Gastrocnemius medialis (tissue), 4 donors: ENCODE results near the gene NDUFAF2.

Experiments
- POLR2A ChIP-seq, 2 donors: fragments of 450-650 bp; IDR thresholded peaks; one replicate each; pipeline ENCODE4 v1.6.1; 2017; ENCODE audit warnings: antibody characterized with exemption in 2 of 2, mild to moderate bottlenecking in 2 of 2, moderate library complexity in 2 of 2
- TF ChIP-seq, protein P1 (sequence below), 5 experiments: fragments of 450-650 bp in 3 of 5; fragments of 200-600 bp in 2 of 5; sonication (generic) in 2 of 5; IDR thresholded peaks in 4 of 5; conservative IDR thresholded peaks in 1 of 5; 1 replicate in 4 of 5; 2 replicates in 1 of 5; pipeline ENCODE4 v1.5.1; 2016 to 2019; ENCODE audit warnings: antibody characterized with exemption in 5 of 5, mild to moderate bottlenecking in 3 of 5, moderate library complexity in 3 of 5

DNA sequence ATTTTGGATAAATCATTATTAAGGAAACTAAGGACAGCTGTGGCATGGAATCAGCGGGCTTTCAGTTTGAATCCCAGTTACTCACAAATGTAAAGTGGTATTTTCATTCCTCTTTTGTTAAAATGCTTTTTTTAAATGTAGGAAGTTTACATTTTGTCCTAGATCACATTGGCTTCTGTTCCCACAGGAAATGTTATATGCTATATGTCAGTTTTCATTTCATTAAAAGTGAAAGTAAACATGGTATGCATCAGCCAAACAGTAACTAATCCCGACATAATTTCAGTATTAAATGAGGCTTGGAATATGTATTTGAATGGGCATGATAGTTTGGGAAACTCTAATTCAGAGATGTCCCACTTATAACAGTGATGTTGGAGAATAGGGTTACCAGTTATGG lies 235.9 kb downstream of the NDUFAF2 start:
- TF ChIP-seq, protein P1, sequence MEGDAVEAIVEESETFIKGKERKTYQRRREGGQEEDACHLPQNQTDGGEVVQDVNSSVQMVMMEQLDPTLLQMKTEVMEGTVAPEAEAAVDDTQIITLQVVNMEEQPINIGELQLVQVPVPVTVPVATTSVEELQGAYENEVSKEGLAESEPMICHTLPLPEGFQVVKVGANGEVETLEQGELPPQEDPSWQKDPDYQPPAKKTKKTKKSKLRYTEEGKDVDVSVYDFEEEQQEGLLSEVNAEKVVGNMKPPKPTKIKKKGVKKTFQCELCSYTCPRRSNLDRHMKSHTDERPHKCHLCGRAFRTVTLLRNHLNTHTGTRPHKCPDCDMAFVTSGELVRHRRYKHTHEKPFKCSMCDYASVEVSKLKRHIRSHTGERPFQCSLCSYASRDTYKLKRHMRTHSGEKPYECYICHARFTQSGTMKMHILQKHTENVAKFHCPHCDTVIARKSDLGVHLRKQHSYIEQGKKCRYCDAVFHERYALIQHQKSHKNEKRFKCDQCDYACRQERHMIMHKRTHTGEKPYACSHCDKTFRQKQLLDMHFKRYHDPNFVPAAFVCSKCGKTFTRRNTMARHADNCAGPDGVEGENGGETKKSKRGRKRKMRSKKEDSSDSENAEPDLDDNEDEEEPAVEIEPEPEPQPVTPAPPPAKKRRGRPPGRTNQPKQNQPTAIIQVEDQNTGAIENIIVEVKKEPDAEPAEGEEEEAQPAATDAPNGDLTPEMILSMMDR (IDR thresholded peaks at IDR 0.05 in 4 of 5, conservative IDR thresholded peaks at IDR 0.05 in 1 of 5), result no peak
- TF ChIP-seq POLR2A (IDR thresholded peaks at IDR 0.05), result no peak
